ENCODE data around the gene GRIK3. TPM values are rescaled to one million over a fixed set of nuclear protein-coding genes. Genes with fewer than 3 reads are reported as not detected.

Gene GRIK3
- total and polyA plus RNA-seq, 2 of the 8 experiments (the other 6 are each of a cell fraction or from before 2014, with no cell fraction given): 2.1 to 3.4 TPM

GRCh38 chr1:37016121-37016520 lies 18.2 kb downstream of the GRIK3 start:
- H3K27ac ChIP-seq (ENCODE audit: low read depth, low read length): no peak overlapping the region
- H4K8ac ChIP-seq (ENCODE audit: extremely low read depth, insufficient read depth, low read length): no peak overlapping the region
- no peaks in the 10 kb centered on the region for H4K20me1 ChIP-seq (replicated peaks in 1 of 2; ENCODE audit: control insufficient read depth in 1 of 2, insufficient read depth in 2 of 2, low read length in 2 of 2)
- H2BK20ac ChIP-seq (ENCODE audit: low read length): no peak overlapping the region
- H3K23ac ChIP-seq (ENCODE audit: insufficient read length): no peak overlapping the region
- TF ChIP-seq RXRA (IDR thresholded peaks at IDR 0.05; ENCODE audit: insufficient read depth, low read depth, low read length) (no peak), TAF1 (IDR thresholded peaks at IDR 0.05; ENCODE audit: low read depth, low read length) (no peak), KDM1A (IDR thresholded peaks at IDR 0.05; ENCODE audit: borderline replicate concordance, low read length) (no peak)
- H3K4me1 ChIP-seq (replicated peaks in 1 of 4; ENCODE audit: control insufficient read depth in 3 of 4, insufficient read depth in 4 of 4, low read length in 3 of 4): no peaks in the 10 kb centered on the region
- H3K36me3 ChIP-seq (ENCODE audit: control insufficient read depth in 2 of 4, insufficient read depth in 4 of 4, low read length in 3 of 4): no peaks in the 10 kb centered on the region
- no peaks in the 10 kb centered on the region for H3K79me2 ChIP-seq (ENCODE audit: control insufficient read depth in 1 of 2, insufficient read depth in 2 of 2, low read length in 2 of 2)
- no peak overlapping the region for H2BK12ac ChIP-seq (ENCODE audit: low read depth, low read length)
- ChIA-PET CTCF (ENCODE audit: partially characterized antibody) (interaction anchor here (0.7 to 1.3 kb wide), 3 partner anchors 20 to 427 kb away, joined by 3 to 4 read pairs (median 4); no protein-coding TSS in a partner anchor), POLR2A (ENCODE audit: partially characterized antibody) (no interaction called here)
- no peak overlapping the region for H3K18ac ChIP-seq (ENCODE audit: extremely low read depth, low read length)
- H2BK15ac ChIP-seq (ENCODE audit: low read length): no peak overlapping the region
- H2AK5ac ChIP-seq (ENCODE audit: low read depth, low read length): no peak overlapping the region
- no peak overlapping the region for H2BK5ac ChIP-seq (ENCODE audit: low read depth, low read length)
- no peaks in the 10 kb centered on the region for H3K27me3 ChIP-seq (replicated peaks in 1 of 4; ENCODE audit: control insufficient read depth in 3 of 4, extremely low read depth in 1 of 4, insufficient read depth in 3 of 4, low read length in 3 of 4)
- H2AFZ ChIP-seq (ENCODE audit: low read length): no peak overlapping the region
- FAIRE-seq: no peak
- H3K4me2 ChIP-seq (ENCODE audit: insufficient read depth in 1 of 2, low read depth in 2 of 2, low read length in 2 of 2): no peak overlapping the region
- H4K91ac ChIP-seq (replicated peaks; ENCODE audit: insufficient read length, low read length): no peak overlapping the region
- H3K9me3 ChIP-seq (ENCODE audit: insufficient read depth in 2 of 2, low read depth in 1 of 2, low read length in 1 of 2): no peaks in the 10 kb centered on the region
- no peak overlapping the region for H3K9ac ChIP-seq (replicated peaks in 1 of 4; ENCODE audit: extremely low read depth in 1 of 4, low read depth in 3 of 4, low read length in 3 of 4)
- no peak overlapping the region for H3K4ac ChIP-seq (replicated peaks; ENCODE audit: insufficient read length, low read depth, low read length)
- H3K56ac ChIP-seq (replicated peaks; ENCODE audit: insufficient read length, low read depth, low read length): no peak overlapping the region
- no peaks in the 10 kb centered on the region for H3K23me2 ChIP-seq (ENCODE audit: low read depth, low read length)
- no peak overlapping the region for H4K5ac ChIP-seq (ENCODE audit: insufficient read length, low read depth, low read length)
- H3K4me3 ChIP-seq (ENCODE audit: extremely low read depth in 1 of 4, insufficient read depth in 2 of 4, low read depth in 3 of 4, low read length in 4 of 4): no peak overlapping the region
- no peak for DNase-seq (ENCODE audit: low read depth in 1 of 2, low spot score in 2 of 2)
- no peak overlapping the region for H3K14ac ChIP-seq (ENCODE audit: insufficient read length)
- no peak overlapping the region for H2BK120ac ChIP-seq (replicated peaks; ENCODE audit: low read depth, low read length)
- no peaks in the 10 kb centered on the region for H3K79me1 ChIP-seq (ENCODE audit: low read depth, low read length)
